Cardiac fibroblast (primary cell): ENCODE results near the gene TIGIT.

ENCODE experiments used
- DNase-seq, 2 donors: peaks; one replicate each; pipeline versions ENCODE4 v3.0.0 to v3.0.0-alpha.2; 2010; ENCODE audit warnings: low read depth in 2 of 2
- H3K4me3 ChIP-seq, 2 donors: replicated peaks in 1 of 2; 1 replicate in 1 of 2; 2 replicates in 1 of 2; pipeline ENCODE4 v1.5.1; 2011; ENCODE audit warnings: low read depth in 2 of 2, low read length in 2 of 2, mild to moderate bottlenecking in 2 of 2, moderate library complexity in 1 of 2
- CTCF ChIP-seq: IDR thresholded peaks from one replicate; pipeline ENCODE4 v1.5.1; 2011; ENCODE audit warnings: low read depth, mild to moderate bottlenecking, low read length, inconsistent platforms

TIGIT gene

GRCh38 chr3:114344492-114344891 is 50.7 kb downstream of the TIGIT start:
- DNase-seq: no peak
- H3K4me3 ChIP-seq: no peak overlapping the region
- TF ChIP-seq CTCF: no peak

- no peak for DNase-seq
- no peak overlapping the region for H3K4me3 ChIP-seq
- TF ChIP-seq CTCF: no peak
Measured at GRCh38 chr3:114350271-114350670, 56.4 kb downstream of the TIGIT start.

- H3K4me3 ChIP-seq: no peak overlapping the region
- TF ChIP-seq CTCF: no peak
- no peak for DNase-seq
Measured at GRCh38 chr3:114350690-114351089, 56.9 kb downstream of the TIGIT start.

GRCh38 chr3:114351123-114351821 is 57.4 kb downstream of the TIGIT start:
- no peak for TF ChIP-seq CTCF
- H3K4me3 ChIP-seq: no peak overlapping the region
- DNase-seq: no peak

GRCh38 chr3:114351822-114352145 is 58.0 kb downstream of the TIGIT start:
- TF ChIP-seq CTCF: no peak
- no peak overlapping the region for H3K4me3 ChIP-seq
- DNase-seq: no peak

- no peak for TF ChIP-seq CTCF
- DNase-seq: no peak
- H3K4me3 ChIP-seq: no peak overlapping the region
Measured at GRCh38 chr3:114355653-114356052, 61.8 kb downstream of the TIGIT start.

GRCh38 chr3:114356066-114356465 is 62.2 kb downstream of the TIGIT start:
- no peak for TF ChIP-seq CTCF
- DNase-seq: no peak

More at GRCh38 chr3:114356066-114356465, 62.2 kb downstream of the TIGIT start:
- no peak overlapping the region for H3K4me3 ChIP-seq
